Measurements from ENCODE around the gene C1QTNF7. TPM values are rescaled to one million over a fixed set of nuclear protein-coding genes. Genes with fewer than 3 reads are reported as not detected.

C1QTNF7 gene
- total RNA-seq, 1 experiment from 2014 or later: not detected

- Histone ChIP-seq H3K27me3 (ENCODE audit: control insufficient read depth, insufficient read depth, low read length) (no peaks in the 10 kb centered on the region), H3K36me3 (ENCODE audit: control insufficient read depth, insufficient read depth, low read length) (no peaks in the 10 kb centered on the region), H3K4me3 (ENCODE audit: low read depth in 2 of 2, low read length in 2 of 2) (no peak overlapping the region), H3K9me3 (ENCODE audit: control insufficient read depth, insufficient read depth, low read depth, low read length) (no peaks in the 10 kb centered on the region), H3K27ac (ENCODE audit: low read length) (no peak overlapping the region), H3K4me1 (ENCODE audit: control insufficient read depth, insufficient read depth, low read length) (no peaks in the 10 kb centered on the region)
- ChIA-PET POLR2A (no interaction called here), CTCF (no interaction called here)
- ATAC-seq: no peak
- in situ Hi-C loops (cut with HindIII; ENCODE audit: low pct_unique_long_range_greater_than_20kb, low sequenced_read_pairs) (no loop called here), intact Hi-C loops (cut with micrococcal nuclease; ENCODE audit: unreplicated experiment) (loop anchor here (10.0 kb wide), 1 partner anchor 163 kb away; no protein-coding TSS in a partner anchor)
- TF ChIP-seq TCF7L2 (IDR thresholded peaks at IDR 0.05; ENCODE audit: low read depth, low read length) (no peak), POLR2AphosphoS5 (IDR thresholded peaks at IDR 0.05; ENCODE audit: low read depth, low read length) (no peak), SIN3A (IDR thresholded peaks at IDR 0.05; ENCODE audit: borderline replicate concordance, insufficient read depth, low read depth, low read length) (no peak), CTCF (IDR thresholded peaks at IDR 0.05) (no peak)
- TF ChIP-seq, protein P1, sequence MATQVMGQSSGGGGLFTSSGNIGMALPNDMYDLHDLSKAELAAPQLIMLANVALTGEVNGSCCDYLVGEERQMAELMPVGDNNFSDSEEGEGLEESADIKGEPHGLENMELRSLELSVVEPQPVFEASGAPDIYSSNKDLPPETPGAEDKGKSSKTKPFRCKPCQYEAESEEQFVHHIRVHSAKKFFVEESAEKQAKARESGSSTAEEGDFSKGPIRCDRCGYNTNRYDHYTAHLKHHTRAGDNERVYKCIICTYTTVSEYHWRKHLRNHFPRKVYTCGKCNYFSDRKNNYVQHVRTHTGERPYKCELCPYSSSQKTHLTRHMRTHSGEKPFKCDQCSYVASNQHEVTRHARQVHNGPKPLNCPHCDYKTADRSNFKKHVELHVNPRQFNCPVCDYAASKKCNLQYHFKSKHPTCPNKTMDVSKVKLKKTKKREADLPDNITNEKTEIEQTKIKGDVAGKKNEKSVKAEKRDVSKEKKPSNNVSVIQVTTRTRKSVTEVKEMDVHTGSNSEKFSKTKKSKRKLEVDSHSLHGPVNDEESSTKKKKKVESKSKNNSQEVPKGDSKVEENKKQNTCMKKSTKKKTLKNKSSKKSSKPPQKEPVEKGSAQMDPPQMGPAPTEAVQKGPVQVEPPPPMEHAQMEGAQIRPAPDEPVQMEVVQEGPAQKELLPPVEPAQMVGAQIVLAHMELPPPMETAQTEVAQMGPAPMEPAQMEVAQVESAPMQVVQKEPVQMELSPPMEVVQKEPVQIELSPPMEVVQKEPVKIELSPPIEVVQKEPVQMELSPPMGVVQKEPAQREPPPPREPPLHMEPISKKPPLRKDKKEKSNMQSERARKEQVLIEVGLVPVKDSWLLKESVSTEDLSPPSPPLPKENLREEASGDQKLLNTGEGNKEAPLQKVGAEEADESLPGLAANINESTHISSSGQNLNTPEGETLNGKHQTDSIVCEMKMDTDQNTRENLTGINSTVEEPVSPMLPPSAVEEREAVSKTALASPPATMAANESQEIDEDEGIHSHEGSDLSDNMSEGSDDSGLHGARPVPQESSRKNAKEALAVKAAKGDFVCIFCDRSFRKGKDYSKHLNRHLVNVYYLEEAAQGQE (IDR thresholded peaks at IDR 0.05; ENCODE audit: insufficient read depth in 1 of 2, low read depth in 2 of 2, low read length in 1 of 2): no peak
- BruUV-seq (replicated peaks): no TSS peak
- no peak for DNase-seq (ENCODE audit: low read depth, low spot score)
These were observed 29.8 kb upstream of the C1QTNF7 start for GRCh38 chr4:15398001-15398400.

DNA sequence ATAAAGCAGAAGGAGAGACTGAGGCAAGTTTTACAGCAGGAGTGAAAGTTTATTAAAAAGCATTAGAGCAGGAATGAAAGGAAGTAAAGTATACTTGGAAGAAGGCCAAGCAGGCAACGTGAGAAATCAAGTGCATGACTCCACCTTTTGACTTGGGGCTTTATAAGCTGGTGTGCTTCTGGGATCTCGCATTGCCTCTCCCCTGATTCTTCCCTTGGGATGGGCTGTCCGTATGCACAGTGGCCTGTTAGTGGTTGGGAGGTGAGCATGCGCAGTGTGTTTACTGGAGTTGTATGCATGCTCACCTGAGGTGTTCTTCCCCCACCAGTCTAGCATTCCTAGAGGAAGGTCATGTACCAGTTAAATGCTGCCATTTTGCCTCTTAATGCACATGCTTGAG, 29.1 kb upstream of the C1QTNF7 start:
- Histone ChIP-seq H3K27ac (ENCODE audit: low read length) (no peak overlapping the region), H3K9me3 (ENCODE audit: control insufficient read depth, insufficient read depth, low read depth, low read length) (no peaks in the 10 kb centered on the region), H3K4me1 (ENCODE audit: control insufficient read depth, insufficient read depth, low read length) (no peaks in the 10 kb centered on the region), H3K27me3 (ENCODE audit: control insufficient read depth, insufficient read depth, low read length) (no peaks in the 10 kb centered on the region), H3K4me3 (ENCODE audit: low read depth in 2 of 2, low read length in 2 of 2) (no peak overlapping the region), H3K36me3 (ENCODE audit: control insufficient read depth, insufficient read depth, low read length) (no peaks in the 10 kb centered on the region)
- ATAC-seq: no peak
- TF ChIP-seq TCF7L2 (IDR thresholded peaks at IDR 0.05; ENCODE audit: low read depth, low read length) (no peak), CTCF (IDR thresholded peaks at IDR 0.05) (no peak), SIN3A (IDR thresholded peaks at IDR 0.05; ENCODE audit: borderline replicate concordance, insufficient read depth, low read depth, low read length) (no peak)
- TF ChIP-seq, protein P1 (IDR thresholded peaks at IDR 0.05; ENCODE audit: insufficient read depth in 1 of 2, low read depth in 2 of 2, low read length in 1 of 2): no peak
- intact Hi-C loops (cut with micrococcal nuclease; ENCODE audit: unreplicated experiment): loop anchor here (10.0 kb wide), 1 partner anchor 164 kb away; no protein-coding TSS in a partner anchor
- ChIA-PET POLR2A (no interaction called here), CTCF (no interaction called here)
- BruUV-seq (replicated peaks): no TSS peak
- no peak for DNase-seq (ENCODE audit: low read depth, low spot score)
- in situ Hi-C loops (cut with HindIII; ENCODE audit: low pct_unique_long_range_greater_than_20kb, low sequenced_read_pairs): no loop called here
